PC-9 (cell line): ENCODE data around the gene CLEC5A. TPM values are rescaled to one million over a fixed set of nuclear protein-coding genes. Genes with fewer than 3 reads are reported as not detected.

Experiments used
- BruUV-seq: library from RNA; stranded (reverse); fragments of 400-500 nt; replicated peaks from 2 replicates; lab custom pipeline; 2021; lab: Mats Ljungman, UMichigan
- CTCF ChIA-PET: fragments of 300-600 bp; sonication (Branson Sonifier 250); formaldehyde crosslinking; loops from one replicate; lab custom pipeline; 2022; ENCODE audit warnings: antibody characterized with exemption; lab: Charles Lee
- POLR2A ChIA-PET: fragments of 300-600 bp; sonication (Branson Sonifier 250); formaldehyde crosslinking; loops from one replicate; lab custom pipeline; 2022; ENCODE audit warnings: antibody characterized with exemption; ENCODE audit not compliant: unreplicated experiment; lab: Charles Lee
- DNase-seq, 2 experiments: peaks; one replicate each; pipeline versions ENCODE4 v3.0.0 to v3.0.0-alpha.2; 2015 to 2022; ENCODE audit warnings: mixed read lengths in 1 of 2
- H2AFZ ChIP-seq: fragments of 200-600 bp; sonication (generic); 2 replicates; pipeline ENCODE4 v1.8.1; 2017; ENCODE audit warnings: antibody characterized with exemption
- H3F3A ChIP-seq: fragments of 200-600 bp; sonication (generic); 2 replicates; pipeline ENCODE4 v1.8.1; 2017; ENCODE audit warnings: antibody characterized with exemption, mild to moderate bottlenecking, low read depth; ENCODE audit not compliant: insufficient read depth
- H3K27ac ChIP-seq: fragments of 200-600 bp; sonication (generic); 2 replicates; pipeline ENCODE4 v1.6.1; 2016; ENCODE audit warnings: mixed run types
- H3K27me3 ChIP-seq: fragments of 200-600 bp; sonication (generic); 2 replicates; pipeline ENCODE4 v1.6.1; 2016; ENCODE audit warnings: low read depth, mixed run types; ENCODE audit not compliant: insufficient read depth
- H3K36me3 ChIP-seq: fragments of 200-600 bp; sonication (generic); 2 replicates; pipeline ENCODE4 v1.6.1; 2016; ENCODE audit warnings: low read depth, mixed run types
- H3K4me1 ChIP-seq: fragments of 200-600 bp; sonication (generic); replicated peaks from 2 replicates; pipeline ENCODE4 v1.6.1; 2016; ENCODE audit warnings: mixed run types; ENCODE audit not compliant: insufficient read depth
- H3K4me2 ChIP-seq: fragments of 200-600 bp; sonication (generic); 2 replicates; pipeline ENCODE4 v1.6.1; 2017; ENCODE audit warnings: mixed run types
- H3K4me3 ChIP-seq: fragments of 200-600 bp; sonication (generic); 2 replicates; pipeline ENCODE4 v1.6.1; 2016; ENCODE audit warnings: mixed run types
- H3K79me2 ChIP-seq: fragments of 200-600 bp; sonication (generic); 2 replicates; pipeline ENCODE4 v1.6.1; 2017; ENCODE audit warnings: low read depth, mixed run types
- H3K9me2 ChIP-seq: fragments of 200-600 bp; sonication (generic); 2 replicates; pipeline ENCODE4 v1.8.1; 2017; ENCODE audit warnings: mild to moderate bottlenecking; ENCODE audit not compliant: insufficient read depth
- H3K9me3 ChIP-seq: fragments of 200-600 bp; sonication (generic); 2 replicates; pipeline ENCODE4 v1.8.1; 2016; ENCODE audit warnings: low read depth; ENCODE audit not compliant: insufficient read depth
- H4K20me1 ChIP-seq: fragments of 200-600 bp; sonication (generic); 2 replicates; pipeline ENCODE4 v1.8.1; 2017; ENCODE audit not compliant: insufficient read depth
- EZH2 ChIP-seq: fragments of 200-600 bp; sonication (generic); IDR thresholded peaks from 2 replicates; pipeline ENCODE4 v1.8.0; 2017; ENCODE audit warnings: antibody characterized with exemption, low read depth
- intact Hi-C: fragments of 100-400 bp; cut with micrococcal nuclease; formaldehyde crosslinking; loops from one replicate; pipeline ENCODE4 v1.10.0; 2022; ENCODE audit not compliant: unreplicated experiment
- total RNA-seq: library from RNA; stranded (reverse); gene quantifications from 2 replicates; pipeline ENCODE4 v1.2.3, GENCODE V29; 2021
- TF ChIP-seq, protein P1 (sequence below): fragments of 200-600 bp; sonication (generic); conservative IDR thresholded peaks from 2 replicates; pipeline ENCODE4 v1.6.1; 2017; ENCODE audit warnings: mixed run types, antibody characterized with exemption, mild to moderate bottlenecking, moderate library complexity

CLEC5A gene
- total RNA-seq, 1 experiment from 2014 or later: not detected

DNA sequence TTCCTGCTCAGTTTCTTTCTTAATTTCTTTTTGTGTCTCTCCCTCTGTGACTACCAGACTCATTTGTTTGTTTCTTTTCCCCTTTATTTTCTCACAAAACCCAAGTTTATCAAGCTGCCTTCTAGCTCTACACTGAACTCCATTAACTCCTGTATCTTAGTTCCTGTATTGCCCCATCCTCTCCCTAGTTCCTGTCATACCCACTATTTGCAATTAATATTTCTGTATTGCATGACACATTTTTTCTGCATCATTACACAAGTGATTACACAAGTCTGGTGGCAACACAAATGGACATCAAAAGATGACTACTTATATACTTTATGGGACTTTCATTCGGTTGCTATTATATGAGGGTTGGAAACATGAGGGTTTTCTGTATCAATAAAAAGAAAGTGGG, 57.5 kb downstream of the CLEC5A start:
- Histone ChIP-seq H3K36me3 (no peaks in the 10 kb centered on the region), H3K9me2 (no peaks in the 10 kb centered on the region), H3K4me1 (no peaks in the 10 kb centered on the region), H2AFZ (no peak overlapping the region), H3F3A (no peaks in the 10 kb centered on the region), H3K79me2 (no peaks in the 10 kb centered on the region), H3K9me3 (no peaks in the 10 kb centered on the region), H3K4me3 (no peak overlapping the region), H4K20me1 (no peaks in the 10 kb centered on the region), H3K27me3 (no peaks in the 10 kb centered on the region), H3K4me2 (no peak overlapping the region), H3K27ac (no peak overlapping the region)
- no TSS peak for BruUV-seq
- CTCF ChIA-PET: no interaction called here
- DNase-seq: peak in 1 of 2 experiments; percentile 48
- intact Hi-C loops: no loop called here
- POLR2A ChIA-PET: no interaction called here
- no peak for TF ChIP-seq EZH2
- TF ChIP-seq, protein P1, sequence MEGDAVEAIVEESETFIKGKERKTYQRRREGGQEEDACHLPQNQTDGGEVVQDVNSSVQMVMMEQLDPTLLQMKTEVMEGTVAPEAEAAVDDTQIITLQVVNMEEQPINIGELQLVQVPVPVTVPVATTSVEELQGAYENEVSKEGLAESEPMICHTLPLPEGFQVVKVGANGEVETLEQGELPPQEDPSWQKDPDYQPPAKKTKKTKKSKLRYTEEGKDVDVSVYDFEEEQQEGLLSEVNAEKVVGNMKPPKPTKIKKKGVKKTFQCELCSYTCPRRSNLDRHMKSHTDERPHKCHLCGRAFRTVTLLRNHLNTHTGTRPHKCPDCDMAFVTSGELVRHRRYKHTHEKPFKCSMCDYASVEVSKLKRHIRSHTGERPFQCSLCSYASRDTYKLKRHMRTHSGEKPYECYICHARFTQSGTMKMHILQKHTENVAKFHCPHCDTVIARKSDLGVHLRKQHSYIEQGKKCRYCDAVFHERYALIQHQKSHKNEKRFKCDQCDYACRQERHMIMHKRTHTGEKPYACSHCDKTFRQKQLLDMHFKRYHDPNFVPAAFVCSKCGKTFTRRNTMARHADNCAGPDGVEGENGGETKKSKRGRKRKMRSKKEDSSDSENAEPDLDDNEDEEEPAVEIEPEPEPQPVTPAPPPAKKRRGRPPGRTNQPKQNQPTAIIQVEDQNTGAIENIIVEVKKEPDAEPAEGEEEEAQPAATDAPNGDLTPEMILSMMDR: no peak

DNA sequence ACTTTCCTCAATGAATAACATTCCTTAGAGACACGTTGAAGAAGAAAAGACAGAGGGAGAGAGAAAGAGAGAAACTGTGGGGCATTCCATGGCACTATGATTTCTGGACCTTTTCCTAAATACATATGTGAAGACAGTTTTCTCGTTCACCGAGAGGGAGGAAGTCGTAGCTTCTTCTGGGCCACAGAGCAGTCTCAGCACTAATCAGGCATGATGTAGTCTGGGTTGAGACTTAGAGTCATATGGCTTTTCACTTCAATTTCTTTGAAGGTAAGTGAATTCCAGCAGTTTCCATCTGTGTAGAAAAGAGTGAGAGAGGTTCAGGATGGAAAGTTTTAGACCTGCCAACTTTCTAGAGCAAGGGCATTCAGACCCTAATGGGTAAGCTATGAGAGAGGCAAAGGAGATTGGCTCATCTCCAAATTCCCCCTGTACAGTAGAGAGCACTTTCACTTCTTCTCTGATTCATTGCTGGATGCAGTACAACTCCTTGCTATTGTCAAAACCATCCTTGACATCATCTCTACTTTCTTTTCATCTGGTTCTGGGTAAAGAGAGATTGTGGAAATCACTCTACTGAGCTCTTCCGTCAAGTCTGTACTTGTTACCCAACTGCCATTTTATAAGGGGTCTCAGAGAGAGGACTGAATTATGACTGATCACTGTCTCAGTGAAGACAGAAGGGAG, 62.1 kb downstream of the CLEC5A start:
- intact Hi-C loops: no loop called here
- no peaks in the 10 kb centered on the region for H3K4me1 ChIP-seq
- BruUV-seq: no TSS peak
- no peak for TF ChIP-seq EZH2
- TF ChIP-seq, protein P1: no peak
- no peak overlapping the region for H3K4me3 ChIP-seq
- H3K36me3 ChIP-seq: no peaks in the 10 kb centered on the region
- H2AFZ ChIP-seq: no peak overlapping the region
- H3K9me2 ChIP-seq: no peaks in the 10 kb centered on the region
- no peaks in the 10 kb centered on the region for H3K9me3 ChIP-seq
- POLR2A ChIA-PET: no interaction called here
- H3F3A ChIP-seq: no peaks in the 10 kb centered on the region
- no peaks in the 10 kb centered on the region for H4K20me1 ChIP-seq
- H3K27ac ChIP-seq: no peak overlapping the region
- H3K79me2 ChIP-seq: no peaks in the 10 kb centered on the region
- CTCF ChIA-PET: no interaction called here
- H3K27me3 ChIP-seq: no peaks in the 10 kb centered on the region
- no peak for DNase-seq
- no peak overlapping the region for H3K4me2 ChIP-seq

DNA sequence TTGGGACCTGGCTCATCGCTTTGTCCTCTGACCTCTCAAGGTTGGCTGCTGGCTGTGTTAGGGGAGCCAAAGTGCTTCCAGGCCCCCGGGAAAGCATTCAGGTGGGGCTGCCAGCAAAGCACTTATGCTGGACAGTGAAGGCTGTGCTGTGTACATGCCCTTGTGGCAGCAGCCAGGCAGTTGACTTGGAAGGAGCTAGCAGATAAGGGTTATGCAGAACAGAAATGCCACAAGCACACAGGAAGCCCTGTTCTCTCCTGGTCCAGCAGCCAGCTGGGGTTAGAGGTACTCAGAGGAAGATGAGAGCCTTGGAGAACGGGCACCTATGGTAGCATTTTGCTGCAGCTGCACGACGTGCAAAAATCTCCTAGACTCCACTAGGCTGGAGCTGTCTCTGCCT, 65.8 kb downstream of the CLEC5A start:
- Histone ChIP-seq H3K79me2 (no peaks in the 10 kb centered on the region), H3F3A (no peaks in the 10 kb centered on the region), H3K4me1 (no peaks in the 10 kb centered on the region), H2AFZ (no peak overlapping the region), H3K4me3 (no peak overlapping the region), H3K36me3 (no peaks in the 10 kb centered on the region), H3K27me3 (no peaks in the 10 kb centered on the region), H3K9me3 (no peaks in the 10 kb centered on the region), H3K27ac (no peak overlapping the region), H4K20me1 (no peaks in the 10 kb centered on the region), H3K4me2 (no peak overlapping the region), H3K9me2 (no peaks in the 10 kb centered on the region)
- CTCF ChIA-PET: no interaction called here
- intact Hi-C loops: no loop called here
- TF ChIP-seq EZH2: no peak
- TF ChIP-seq, protein P1: no peak
- no TSS peak for BruUV-seq
- POLR2A ChIA-PET: no interaction called here
- no peak for DNase-seq
